Measurements from ENCODE around the gene WTAP.

GRCh38 chr6:159692303-159693127, 34.8 kb upstream of the WTAP start:
- TF ChIP-seq POLR2A (IDR thresholded peaks at IDR 0.05) (no peak), CTCF (IDR thresholded peaks at IDR 0.05) (no peak)

All from Peyer's patch (tissue), 4 donors.